WTC11 (cell line): ENCODE data around the gene DNAJC16. TPM values are rescaled to one million over a fixed set of nuclear protein-coding genes. Genes with fewer than 3 reads are reported as not detected.

Experiments
- ATAC-seq: fragments of 200-7000 bp; cut with Tn5 transposase; 2 replicates; pipeline ENCODE4 v1.10.0; 2021; ENCODE audit warnings: mild to moderate bottlenecking, moderate library complexity
- CTCF ChIA-PET: fragments of 300-600 bp; sonication (Branson Sonifier 250); formaldehyde crosslinking; loops from one replicate; lab custom pipeline; 2021; ENCODE audit warnings: antibody characterized with exemption; lab: Charles Lee
- POLR2A ChIA-PET: fragments of 350-600 bp; sonication (Branson Sonifier 250); formaldehyde crosslinking; loops from one replicate; lab custom pipeline; 2021; ENCODE audit warnings: antibody characterized with exemption; lab: Charles Lee
- DNase-seq: peaks from one replicate; pipeline ENCODE4 v3.0.0; 2021; ENCODE audit warnings: low spot score
- H3K27ac Mint-ChIP-seq: 2 replicates; pipeline ENCODE4 v1.8.0; 2021; ENCODE audit warnings: mixed read lengths
- H3K27me3 Mint-ChIP-seq: 2 replicates; pipeline ENCODE4 v1.8.0; 2021; ENCODE audit warnings: low read depth, mild to moderate bottlenecking, moderate library complexity, mixed read lengths
- H3K36me3 Mint-ChIP-seq: 2 replicates; pipeline ENCODE4 v1.8.0; 2021; ENCODE audit warnings: mixed read lengths
- H3K4me1 Mint-ChIP-seq: 2 replicates; pipeline ENCODE4 v1.8.0; 2022; ENCODE audit warnings: mixed read lengths
- H3K4me3 Mint-ChIP-seq: 2 replicates; pipeline ENCODE4 v1.8.0; 2021; ENCODE audit warnings: mild to moderate bottlenecking, moderate library complexity, mixed read lengths
- H3K9me3 Mint-ChIP-seq: 2 replicates; pipeline ENCODE4 v1.8.0; 2021; ENCODE audit warnings: mixed read lengths
- ATF2 ChIP-seq: sonication (generic); formaldehyde crosslinking; IDR thresholded peaks from 2 replicates; pipeline ENCODE4 v1.8.1; 2022; ENCODE audit warnings: low read depth, missing genetic modification reagents, borderline replicate concordance
- CREB1 ChIP-seq: sonication (generic); formaldehyde crosslinking; IDR thresholded peaks from 2 replicates; pipeline ENCODE4 v1.8.0; 2023; ENCODE audit warnings: mild to moderate bottlenecking, missing genetic modification reagents
- ELF4 ChIP-seq: sonication (generic); formaldehyde crosslinking; IDR thresholded peaks from 2 replicates; pipeline ENCODE4 v1.8.1; 2022; ENCODE audit warnings: low read depth, mild to moderate bottlenecking, moderate library complexity, missing genetic modification reagents
- EMX1 ChIP-seq: fragments of 250-450 bp; sonication (Bioruptor Pico); IDR thresholded peaks from 2 replicates; pipeline ENCODE4 v1.8.0; 2021; ENCODE audit warnings: mild to moderate bottlenecking
- ETV6 ChIP-seq: sonication (generic); formaldehyde crosslinking; IDR thresholded peaks from 2 replicates; pipeline ENCODE4 v1.8.1; 2022; ENCODE audit warnings: mild to moderate bottlenecking, missing genetic modification reagents
- FOXJ3 ChIP-seq: sonication (generic); formaldehyde crosslinking; IDR thresholded peaks from 2 replicates; pipeline ENCODE4 v1.9.0; 2021; ENCODE audit warnings: missing genetic modification reagents, mild to moderate bottlenecking, borderline replicate concordance
- FOXP1 ChIP-seq: sonication (generic); formaldehyde crosslinking; IDR thresholded peaks from 2 replicates; pipeline ENCODE4 v1.8.0; 2022; ENCODE audit warnings: missing genetic modification reagents, mild to moderate bottlenecking, moderate library complexity, borderline replicate concordance
- GABPB1 ChIP-seq: sonication (generic); formaldehyde crosslinking; IDR thresholded peaks from 2 replicates; pipeline ENCODE4 v1.8.1; 2023; ENCODE audit warnings: mild to moderate bottlenecking, missing genetic modification reagents
- GRHL2 ChIP-seq: fragments of 250-450 bp; sonication (Bioruptor Pico); IDR thresholded peaks from 2 replicates; pipeline ENCODE4 v1.8.0; 2022; ENCODE audit warnings: mild to moderate bottlenecking, moderate library complexity; ENCODE audit not compliant: insufficient replicate concordance, severe bottlenecking
- GTF2I ChIP-seq: fragments of 250-450 bp; sonication (Bioruptor Pico); conservative IDR thresholded peaks from 2 replicates; pipeline ENCODE4 v1.4.0; 2021; ENCODE audit warnings: mild to moderate bottlenecking
- NFATC4 ChIP-seq: fragments of 250-450 bp; sonication (Bioruptor Pico); IDR thresholded peaks from 2 replicates; pipeline ENCODE4 v1.9.0; 2021; ENCODE audit warnings: mild to moderate bottlenecking
- NFYB ChIP-seq: sonication (generic); formaldehyde crosslinking; conservative IDR thresholded peaks from 2 replicates; pipeline ENCODE4 v1.8.0; 2022; ENCODE audit warnings: low read depth, missing genetic modification reagents
- NR3C1 ChIP-seq: sonication (generic); formaldehyde crosslinking; conservative IDR thresholded peaks from 2 replicates; pipeline ENCODE4 v1.8.1; 2023; ENCODE audit warnings: low read depth, mild to moderate bottlenecking, missing genetic modification reagents
- PRRX2 ChIP-seq: fragments of 250-450 bp; sonication (Bioruptor Pico); IDR thresholded peaks from 2 replicates; pipeline ENCODE4 v1.8.0; 2021; ENCODE audit warnings: mild to moderate bottlenecking
- TCF7 ChIP-seq: sonication (generic); formaldehyde crosslinking; IDR thresholded peaks from 2 replicates; pipeline ENCODE4 v1.8.0; 2022; ENCODE audit warnings: mild to moderate bottlenecking, low read depth, missing genetic modification reagents, moderate library complexity
- TEAD4 ChIP-seq: sonication (generic); formaldehyde crosslinking; IDR thresholded peaks from 2 replicates; pipeline ENCODE4 v1.8.0; 2022; ENCODE audit warnings: mild to moderate bottlenecking, missing genetic modification reagents
- ZBTB21 ChIP-seq: sonication (generic); formaldehyde crosslinking; IDR thresholded peaks from 2 replicates; pipeline ENCODE4 v1.8.1; 2023; ENCODE audit warnings: mild to moderate bottlenecking, missing genetic modification reagents, borderline replicate concordance
- ZNF121 ChIP-seq: sonication (generic); formaldehyde crosslinking; IDR thresholded peaks from 2 replicates; pipeline ENCODE4 v1.8.0; 2023; ENCODE audit warnings: missing genetic modification reagents
- ZNF263 ChIP-seq: sonication (generic); formaldehyde crosslinking; IDR thresholded peaks from 2 replicates; pipeline ENCODE4 v1.8.1; 2022; ENCODE audit warnings: low read depth, mild to moderate bottlenecking, moderate library complexity, missing genetic modification reagents
- total RNA-seq: library from RNA; stranded (reverse); gene quantifications from 3 replicates; pipeline ENCODE4 v1.2.3, GENCODE V29; 2021
- TF ChIP-seq, protein P1 (sequence below): fragments of 250-450 bp; sonication (Bioruptor Pico); IDR thresholded peaks from 2 replicates; pipeline ENCODE4 v1.8.0; 2021; ENCODE audit warnings: mild to moderate bottlenecking
- TF ChIP-seq, protein P2 (sequence below): sonication (generic); formaldehyde crosslinking; IDR thresholded peaks from 2 replicates; pipeline ENCODE4 v1.8.1; 2023; ENCODE audit warnings: mild to moderate bottlenecking, missing genetic modification reagents, borderline replicate concordance
- TF ChIP-seq, protein P3 (sequence below): sonication (generic); formaldehyde crosslinking; IDR thresholded peaks from 2 replicates; pipeline ENCODE4 v1.8.0; 2022; ENCODE audit warnings: mild to moderate bottlenecking, missing genetic modification reagents
- TF ChIP-seq, protein P4 (sequence below): sonication (generic); formaldehyde crosslinking; IDR thresholded peaks from 2 replicates; pipeline ENCODE4 v1.8.0; 2022; ENCODE audit warnings: mild to moderate bottlenecking, missing genetic modification reagents
- TF ChIP-seq, protein P5 (sequence below): sonication (generic); formaldehyde crosslinking; conservative IDR thresholded peaks from 2 replicates; pipeline ENCODE4 v1.8.1; 2023; ENCODE audit warnings: mild to moderate bottlenecking, low read depth, missing genetic modification reagents, moderate library complexity
- TF ChIP-seq, protein P6 (sequence below): sonication (generic); formaldehyde crosslinking; IDR thresholded peaks from 2 replicates; pipeline ENCODE4 v1.8.0; 2022; ENCODE audit warnings: mild to moderate bottlenecking, missing genetic modification reagents

DNAJC16 gene
- total RNA-seq, 1 experiment from 2014 or later = 16.4 TPM

GRCh38 chr1:15488371-15488770 is 38.3 kb upstream of the DNAJC16 start:
- no peaks in the 10 kb centered on the region for H3K4me1 Mint-ChIP-seq
- H3K27ac Mint-ChIP-seq = no peak overlapping the region
- no peaks in the 10 kb centered on the region for H3K27me3 Mint-ChIP-seq
- ChIA-PET POLR2A (no interaction called here), CTCF (no interaction called here)
- DNase-seq (no peak), ATAC-seq (no peak)
- peaks cover 3% of the 10 kb centered on the region; the same call in 1 of the 2 replicates for H3K9me3 Mint-ChIP-seq
- peaks cover 12% of the 10 kb centered on the region for H3K36me3 Mint-ChIP-seq
- no peak for TF ChIP-seq TEAD4 (CRISPR knock-in tag)
- no peak for TF ChIP-seq ZNF121 (CRISPR knock-in tag)
- TF ChIP-seq FOXJ3 = no peak
- TF ChIP-seq GRHL2 (CRISPR knock-in tag) = no peak
- TF ChIP-seq, protein P1, sequence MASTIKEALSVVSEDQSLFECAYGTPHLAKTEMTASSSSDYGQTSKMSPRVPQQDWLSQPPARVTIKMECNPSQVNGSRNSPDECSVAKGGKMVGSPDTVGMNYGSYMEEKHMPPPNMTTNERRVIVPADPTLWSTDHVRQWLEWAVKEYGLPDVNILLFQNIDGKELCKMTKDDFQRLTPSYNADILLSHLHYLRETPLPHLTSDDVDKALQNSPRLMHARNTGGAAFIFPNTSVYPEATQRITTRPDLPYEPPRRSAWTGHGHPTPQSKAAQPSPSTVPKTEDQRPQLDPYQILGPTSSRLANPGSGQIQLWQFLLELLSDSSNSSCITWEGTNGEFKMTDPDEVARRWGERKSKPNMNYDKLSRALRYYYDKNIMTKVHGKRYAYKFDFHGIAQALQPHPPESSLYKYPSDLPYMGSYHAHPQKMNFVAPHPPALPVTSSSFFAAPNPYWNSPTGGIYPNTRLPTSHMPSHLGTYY (CRISPR knock-in tag) = no peak
- TF ChIP-seq ATF2 = no peak
- no peak for TF ChIP-seq NFATC4 (CRISPR knock-in tag)
- TF ChIP-seq NR3C1 (CRISPR knock-in tag) = no peak
- TF ChIP-seq FOXP1 (CRISPR knock-in tag) = no peak
- TF ChIP-seq ETV6 = no peak
- no peak for TF ChIP-seq TCF7
- TF ChIP-seq ZBTB21 (CRISPR knock-in tag) = no peak
- no peak for TF ChIP-seq ZNF263 (CRISPR knock-in tag)
- TF ChIP-seq, protein P2, sequence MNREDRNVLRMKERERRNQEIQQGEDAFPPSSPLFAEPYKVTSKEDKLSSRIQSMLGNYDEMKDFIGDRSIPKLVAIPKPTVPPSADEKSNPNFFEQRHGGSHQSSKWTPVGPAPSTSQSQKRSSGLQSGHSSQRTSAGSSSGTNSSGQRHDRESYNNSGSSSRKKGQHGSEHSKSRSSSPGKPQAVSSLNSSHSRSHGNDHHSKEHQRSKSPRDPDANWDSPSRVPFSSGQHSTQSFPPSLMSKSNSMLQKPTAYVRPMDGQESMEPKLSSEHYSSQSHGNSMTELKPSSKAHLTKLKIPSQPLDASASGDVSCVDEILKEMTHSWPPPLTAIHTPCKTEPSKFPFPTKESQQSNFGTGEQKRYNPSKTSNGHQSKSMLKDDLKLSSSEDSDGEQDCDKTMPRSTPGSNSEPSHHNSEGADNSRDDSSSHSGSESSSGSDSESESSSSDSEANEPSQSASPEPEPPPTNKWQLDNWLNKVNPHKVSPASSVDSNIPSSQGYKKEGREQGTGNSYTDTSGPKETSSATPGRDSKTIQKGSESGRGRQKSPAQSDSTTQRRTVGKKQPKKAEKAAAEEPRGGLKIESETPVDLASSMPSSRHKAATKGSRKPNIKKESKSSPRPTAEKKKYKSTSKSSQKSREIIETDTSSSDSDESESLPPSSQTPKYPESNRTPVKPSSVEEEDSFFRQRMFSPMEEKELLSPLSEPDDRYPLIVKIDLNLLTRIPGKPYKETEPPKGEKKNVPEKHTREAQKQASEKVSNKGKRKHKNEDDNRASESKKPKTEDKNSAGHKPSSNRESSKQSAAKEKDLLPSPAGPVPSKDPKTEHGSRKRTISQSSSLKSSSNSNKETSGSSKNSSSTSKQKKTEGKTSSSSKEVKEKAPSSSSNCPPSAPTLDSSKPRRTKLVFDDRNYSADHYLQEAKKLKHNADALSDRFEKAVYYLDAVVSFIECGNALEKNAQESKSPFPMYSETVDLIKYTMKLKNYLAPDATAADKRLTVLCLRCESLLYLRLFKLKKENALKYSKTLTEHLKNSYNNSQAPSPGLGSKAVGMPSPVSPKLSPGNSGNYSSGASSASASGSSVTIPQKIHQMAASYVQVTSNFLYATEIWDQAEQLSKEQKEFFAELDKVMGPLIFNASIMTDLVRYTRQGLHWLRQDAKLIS = no peak
- TF ChIP-seq, protein P3, sequence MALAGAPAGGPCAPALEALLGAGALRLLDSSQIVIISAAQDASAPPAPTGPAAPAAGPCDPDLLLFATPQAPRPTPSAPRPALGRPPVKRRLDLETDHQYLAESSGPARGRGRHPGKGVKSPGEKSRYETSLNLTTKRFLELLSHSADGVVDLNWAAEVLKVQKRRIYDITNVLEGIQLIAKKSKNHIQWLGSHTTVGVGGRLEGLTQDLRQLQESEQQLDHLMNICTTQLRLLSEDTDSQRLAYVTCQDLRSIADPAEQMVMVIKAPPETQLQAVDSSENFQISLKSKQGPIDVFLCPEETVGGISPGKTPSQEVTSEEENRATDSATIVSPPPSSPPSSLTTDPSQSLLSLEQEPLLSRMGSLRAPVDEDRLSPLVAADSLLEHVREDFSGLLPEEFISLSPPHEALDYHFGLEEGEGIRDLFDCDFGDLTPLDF (CRISPR knock-in tag) = no peak
- no peak for TF ChIP-seq NFYB (CRISPR knock-in tag)
- no peak for TF ChIP-seq PRRX2
- no peak overlapping the region for H3K4me3 Mint-ChIP-seq

DNA sequence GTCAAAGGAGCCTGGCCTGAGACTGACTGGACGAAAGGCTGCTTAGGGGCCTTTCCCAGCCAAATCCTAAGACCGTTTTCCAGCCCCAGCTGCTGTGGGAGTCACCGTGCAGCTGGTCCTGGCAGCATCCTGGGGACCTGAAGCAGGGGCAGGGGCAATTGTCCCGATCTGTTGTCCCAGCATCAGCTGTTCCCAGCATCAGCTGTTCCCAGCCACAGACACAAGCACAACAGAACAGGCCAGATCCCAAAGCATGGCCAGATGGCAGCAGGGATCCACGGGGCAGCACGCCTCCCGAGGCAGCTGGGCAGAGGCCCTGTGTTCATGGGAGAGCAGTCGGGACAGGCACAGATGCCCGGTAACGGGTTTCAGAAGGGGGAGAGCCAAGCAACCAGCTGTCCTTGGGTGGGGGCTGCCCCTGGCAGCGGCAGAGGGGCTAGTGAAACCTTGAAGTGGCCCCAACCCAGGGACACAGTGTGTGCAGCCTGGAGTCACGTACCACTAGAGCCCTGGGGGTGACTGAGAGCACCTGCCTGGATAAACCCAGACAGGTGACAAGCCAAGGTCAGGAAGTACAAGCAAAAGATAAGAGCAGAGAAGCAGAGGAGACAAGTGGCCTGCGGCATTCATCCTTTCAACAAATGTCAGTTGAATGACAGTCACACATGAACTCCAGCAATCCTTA is 37.5 kb upstream of the DNAJC16 start:
- ChIA-PET CTCF (no interaction called here), POLR2A (no interaction called here)
- Mint-ChIP-seq H3K4me3 (no peak overlapping the region), H3K4me1 (no peaks in the 10 kb centered on the region), H3K27me3 (no peaks in the 10 kb centered on the region), H3K9me3 (peaks cover 3% of the 10 kb centered on the region; the same call in 1 of the 2 replicates), H3K27ac (peak overlapping the region; percentile 57; the same call in 1 of the 2 replicates), H3K36me3 (peaks cover 12% of the 10 kb centered on the region)
- ATAC-seq = no peak
- no peak for DNase-seq
- TF ChIP-seq EMX1 (CRISPR knock-in tag) (no peak), CREB1 (CRISPR knock-in tag) (no peak), ELF4 (CRISPR knock-in tag) (no peak), GTF2I (CRISPR knock-in tag) (no peak), GABPB1 (CRISPR knock-in tag) (no peak)
- TF ChIP-seq, protein P4, sequence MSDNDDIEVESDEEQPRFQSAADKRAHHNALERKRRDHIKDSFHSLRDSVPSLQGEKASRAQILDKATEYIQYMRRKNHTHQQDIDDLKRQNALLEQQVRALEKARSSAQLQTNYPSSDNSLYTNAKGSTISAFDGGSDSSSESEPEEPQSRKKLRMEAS (CRISPR knock-in tag) = no peak
- TF ChIP-seq, protein P5, sequence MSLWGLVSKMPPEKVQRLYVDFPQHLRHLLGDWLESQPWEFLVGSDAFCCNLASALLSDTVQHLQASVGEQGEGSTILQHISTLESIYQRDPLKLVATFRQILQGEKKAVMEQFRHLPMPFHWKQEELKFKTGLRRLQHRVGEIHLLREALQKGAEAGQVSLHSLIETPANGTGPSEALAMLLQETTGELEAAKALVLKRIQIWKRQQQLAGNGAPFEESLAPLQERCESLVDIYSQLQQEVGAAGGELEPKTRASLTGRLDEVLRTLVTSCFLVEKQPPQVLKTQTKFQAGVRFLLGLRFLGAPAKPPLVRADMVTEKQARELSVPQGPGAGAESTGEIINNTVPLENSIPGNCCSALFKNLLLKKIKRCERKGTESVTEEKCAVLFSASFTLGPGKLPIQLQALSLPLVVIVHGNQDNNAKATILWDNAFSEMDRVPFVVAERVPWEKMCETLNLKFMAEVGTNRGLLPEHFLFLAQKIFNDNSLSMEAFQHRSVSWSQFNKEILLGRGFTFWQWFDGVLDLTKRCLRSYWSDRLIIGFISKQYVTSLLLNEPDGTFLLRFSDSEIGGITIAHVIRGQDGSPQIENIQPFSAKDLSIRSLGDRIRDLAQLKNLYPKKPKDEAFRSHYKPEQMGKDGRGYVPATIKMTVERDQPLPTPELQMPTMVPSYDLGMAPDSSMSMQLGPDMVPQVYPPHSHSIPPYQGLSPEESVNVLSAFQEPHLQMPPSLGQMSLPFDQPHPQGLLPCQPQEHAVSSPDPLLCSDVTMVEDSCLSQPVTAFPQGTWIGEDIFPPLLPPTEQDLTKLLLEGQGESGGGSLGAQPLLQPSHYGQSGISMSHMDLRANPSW = no peak
- TF ChIP-seq, protein P6, sequence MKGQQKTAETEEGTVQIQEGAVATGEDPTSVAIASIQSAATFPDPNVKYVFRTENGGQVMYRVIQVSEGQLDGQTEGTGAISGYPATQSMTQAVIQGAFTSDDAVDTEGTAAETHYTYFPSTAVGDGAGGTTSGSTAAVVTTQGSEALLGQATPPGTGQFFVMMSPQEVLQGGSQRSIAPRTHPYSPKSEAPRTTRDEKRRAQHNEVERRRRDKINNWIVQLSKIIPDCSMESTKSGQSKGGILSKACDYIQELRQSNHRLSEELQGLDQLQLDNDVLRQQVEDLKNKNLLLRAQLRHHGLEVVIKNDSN = no peak
